Pancreas (tissue), 10 donors: ENCODE results near the gene IDE. TPM values are rescaled to one million over a fixed set of nuclear protein-coding genes. Genes with fewer than 3 reads are reported as not detected.

ENCODE experiments used
- ATAC-seq, 4 donors: fragments of 200-7000 bp; cut with Tn5 transposase; one replicate each; pipeline versions ENCODE4 v1.8.0 to v1.9.1; 2020; ENCODE audit warnings: mild to moderate bottlenecking in 4 of 4, moderate library complexity in 4 of 4
- DNase-seq, 6 donors: peaks; one replicate each; pipeline ENCODE4 v3.0.0-alpha.2; 2020
- FAIRE-seq: peaks from 2 replicates; lab custom pipeline; 2012; peaks lifted over from hg19 to GRCh38; lab: Jason Lieb, UNC
- H3K27ac ChIP-seq, 4 donors: fragments of 200-600 bp; sonication (generic); 1 replicate in 3 of 4; 2 replicates in 1 of 4; pipeline versions ENCODE4 v1.5.0 to v1.8.0; 2020
- H3K27me3 ChIP-seq, 4 donors: fragments of 200-600 bp; one replicate each; pipeline ENCODE4 v1.8.0; 2021
- H3K36me3 ChIP-seq, 3 donors: fragments of 200-600 bp; sonication (generic) in 1 of 3; one replicate each; pipeline versions ENCODE4 v1.5.0 to v1.8.0; 2020 to 2021
- H3K4me1 ChIP-seq, 3 donors: fragments of 200-600 bp; one replicate each; pipeline ENCODE4 v1.8.0; 2021
- H3K4me3 ChIP-seq, 4 donors: fragments of 200-600 bp; sonication (generic) in 2 of 4; one replicate each; pipeline versions ENCODE4 v1.5.0 to v1.8.0; 2020 to 2021
- H3K9me3 ChIP-seq, 4 donors: fragments of 200-600 bp; one replicate each; pipeline ENCODE4 v1.8.0; 2021
- CTCF ChIP-seq, 4 donors: fragments of 200-600 bp; sonication (generic) in 3 of 4; IDR thresholded peaks; one replicate each; pipeline versions ENCODE4 v1.5.0 to v1.8.0; 2021; ENCODE audit warnings: antibody characterized with exemption in 4 of 4
- WGBS, 2 donors: extraction: QIAGEN DNeasy Blood & Tissue Kit; methylation state at CpG; one replicate each; pipeline ENCODE4 v1.1.7; 2013; 5-methylcytosine and 5-hydroxymethylcytosine counted together
- intact Hi-C, 3 donors: fragments of 100-400 bp; cut with DNase I; formaldehyde crosslinking; loops; one replicate each; pipeline versions ENCODE4 v1.11.1 to v1.14.2; 2022
- polyA plus RNA-seq, 2 donors: library from polyadenylated mRNA; stranded (reverse); fragments of 200-250 nt; gene quantifications; one replicate each; pipeline ENCODE4 v1.2.3, GENCODE V29; 2013
- total RNA-seq, 6 donors: library from RNA; stranded (reverse); fragmentation: NEBNext Ultra II Directional in 4 of 6; extraction: Animal tissue kit (Norgen Biotek cat#: 25700) in 4 of 6; gene quantifications; one replicate each; pipeline versions ENCODE4 v1.2.1 to v1.2.4, GENCODE V29; 2021 to 2023
- donor health status: healthy with polysubstance abuse.
- donor health status: DM: no; HTN: no; CAD: no; lungs with moderate emphysema.
- donor health status: DM: no; HTN: no; CAD: no.
- donor health status: control.
- donor health status: control.
- donor health status: Bipolar disorder and iron deficiency.
- donor health status: DM: yes; HTN: yes; CAD: no.
- donor health status: DM: no; HTN: no; CAD: no.
- donor health status: DM: no; HTN: no; CAD: no.
- donor health status: DM: yes; HTN: yes; CAD: no.

Gene IDE
- total and polyA plus RNA-seq, 8 donors = 8.2 to 30.3 (median 20.3) TPM

GRCh38 chr10:92411406-92411805, 162.5 kb downstream of the IDE start:
- Histone ChIP-seq H3K27ac (no peak overlapping the region), H3K4me1 (no peaks in the 10 kb centered on the region), H3K9me3 (no peaks in the 10 kb centered on the region), H3K27me3 (no peaks in the 10 kb centered on the region), H3K36me3 (no peaks in the 10 kb centered on the region), H3K4me3 (no peak overlapping the region)
- DNase-seq = no peak
- WGBS, 2 donors = 77 to 87% methylated on average over 8 of the region's 8 CpGs
- no peak for TF ChIP-seq CTCF (IDR thresholded peaks at IDR 0.05)
- no peak for FAIRE-seq
- ATAC-seq = no peak
- intact Hi-C loops = no loop called here

GRCh38 chr10:92410501-92410900, 163.4 kb downstream of the IDE start:
- ATAC-seq (no peak), DNase-seq (no peak), FAIRE-seq (no peak)
- Histone ChIP-seq H3K4me1 (no peaks in the 10 kb centered on the region), H3K4me3 (no peak overlapping the region), H3K27me3 (no peaks in the 10 kb centered on the region), H3K27ac (no peak overlapping the region), H3K36me3 (no peaks in the 10 kb centered on the region), H3K9me3 (no peaks in the 10 kb centered on the region)
- intact Hi-C loops = no loop called here
- 85 to 89% methylated on average over 2 of the region's 2 CpGs for WGBS, 2 donors
- TF ChIP-seq CTCF (IDR thresholded peaks at IDR 0.05) = no peak

- no peaks in the 10 kb centered on the region for H3K4me1 ChIP-seq
- intact Hi-C loops = no loop called here
- no peaks in the 10 kb centered on the region for H3K9me3 ChIP-seq
- WGBS, 2 donors = 90 to 95% methylated on average over 3 of the region's 3 CpGs
- no peak overlapping the region for H3K4me3 ChIP-seq
- no peak for ATAC-seq
- no peak overlapping the region for H3K27ac ChIP-seq
- H3K27me3 ChIP-seq = no peaks in the 10 kb centered on the region
- no peak for TF ChIP-seq CTCF (IDR thresholded peaks at IDR 0.05)
- no peak for FAIRE-seq
- H3K36me3 ChIP-seq = no peaks in the 10 kb centered on the region
- DNase-seq = no peak
Measured at GRCh38 chr10:92408017-92408361, 165.9 kb downstream of the IDE start.

- Histone ChIP-seq H3K4me3 (no peak overlapping the region), H3K9me3 (no peaks in the 10 kb centered on the region), H3K27ac (no peak overlapping the region), H3K4me1 (no peaks in the 10 kb centered on the region), H3K36me3 (no peaks in the 10 kb centered on the region), H3K27me3 (no peaks in the 10 kb centered on the region)
- no peak for TF ChIP-seq CTCF (IDR thresholded peaks at IDR 0.05)
- peak in 1 of 6 donors; percentile 31 for DNase-seq
- FAIRE-seq = no peak
- intact Hi-C loops = no loop called here
- WGBS, 2 donors = 82 to 84% methylated on average over 9 of the region's 9 CpGs
- ATAC-seq = peak in 2 of 4 donors; percentile 42 to 56
Measured at GRCh38 chr10:92407305-92408016, 166.4 kb downstream of the IDE start.

GRCh38 chr10:92405419-92405924, 168.4 kb downstream of the IDE start:
- no peak for TF ChIP-seq CTCF (IDR thresholded peaks at IDR 0.05)
- H3K27ac ChIP-seq = no peak overlapping the region
- intact Hi-C loops = no loop called here
- WGBS, 2 donors = 71 to 79% methylated on average over 6 of the region's 6 CpGs
- FAIRE-seq = no peak
- no peak for DNase-seq
- no peaks in the 10 kb centered on the region for H3K36me3 ChIP-seq
- H3K27me3 ChIP-seq = no peaks in the 10 kb centered on the region
- no peak for ATAC-seq
- H3K4me1 ChIP-seq = no peaks in the 10 kb centered on the region
- no peaks in the 10 kb centered on the region for H3K9me3 ChIP-seq
- H3K4me3 ChIP-seq = no peak overlapping the region
